GM12878 (cell line): ENCODE data around the gene VAMP3. TPM values are rescaled to one million over a fixed set of nuclear protein-coding genes. Genes with fewer than 3 reads are reported as not detected.

Source experiments
- ATAC-seq: fragments of 200-7000 bp; cut with Tn5 transposase; 3 replicates; pipeline ENCODE4 v1.9.1; 2020; ENCODE audit warnings: mild to moderate bottlenecking, moderate library complexity
- BruUV-seq: library from RNA; stranded (reverse); fragments of 400-500 nt; replicated peaks from 2 replicates; lab custom pipeline; 2021; lab: Mats Ljungman, UMichigan
- CTCF ChIA-PET: fragments of 300-600 bp; sonication (Branson Sonifier 250); formaldehyde crosslinking; extraction: SDS; loops from one replicate; lab custom pipeline; 2021; ENCODE audit warnings: inconsistent platforms; lab: Yijun Ruan, JAX
- POLR2A ChIA-PET: fragments of 350-600 bp; formaldehyde crosslinking; extraction: SDS; loops from one replicate; lab custom pipeline; 2021; ENCODE audit warnings: inconsistent platforms; lab: Charles Lee
- RAD21 ChIA-PET: fragments of 300-600 bp; sonication (Branson Sonifier 250); formaldehyde crosslinking; loops from one replicate; lab custom pipeline; 2023; ENCODE audit warnings: antibody characterized with exemption; ENCODE audit not compliant: unreplicated experiment; lab: Charles Lee
- SMC1A ChIA-PET: fragments of 300-600 bp; sonication (Branson Sonifier 250); formaldehyde crosslinking; loops from one replicate; lab custom pipeline; 2023; ENCODE audit not compliant: unreplicated experiment, uncharacterized antibody; lab: Charles Lee
- DNase-seq: peaks from one replicate; pipeline ENCODE4 v3.0.0-alpha.2; 2011; ENCODE audit warnings: low read depth, low spot score
- FAIRE-seq: peaks from 3 replicates; lab custom pipeline; 2011; peaks lifted over from hg19 to GRCh38; lab: Jason Lieb, UNC
- H2AFZ ChIP-seq: 2 replicates; pipeline ENCODE4 v1.6.0; 2011; ENCODE audit warnings: low read depth, low read length, control low read depth; ENCODE audit not compliant: control insufficient read depth
- H3K27ac ChIP-seq: 2 replicates; pipeline ENCODE4 v1.5.1; 2011; ENCODE audit warnings: control low read depth; ENCODE audit not compliant: control insufficient read depth, insufficient read depth
- H3K27me3 ChIP-seq, 2 experiments: replicated peaks in 1 of 2; 2 replicates each; pipeline versions ENCODE4 v1.6.0 to v1.6.1; 2011; ENCODE audit warnings: low read length in 1 of 2; ENCODE audit not compliant: control insufficient read depth in 2 of 2, insufficient read depth in 2 of 2
- H3K36me3 ChIP-seq, 2 experiments: 2 replicates each; pipeline ENCODE4 v1.5.1; 2011; ENCODE audit warnings: low read length in 1 of 2; ENCODE audit not compliant: control insufficient read depth in 2 of 2, insufficient read depth in 2 of 2
- H3K4me1 ChIP-seq: 2 replicates; pipeline ENCODE4 v1.6.1; 2011; ENCODE audit warnings: mild to moderate bottlenecking, low read length, moderate library complexity, mixed read lengths; ENCODE audit not compliant: control insufficient read depth, insufficient read depth
- H3K4me2 ChIP-seq: 2 replicates; pipeline ENCODE4 v1.6.0; 2011; ENCODE audit warnings: control low read depth; ENCODE audit not compliant: control insufficient read depth, insufficient read depth
- H3K4me3 ChIP-seq: fragments of 200-600 bp; sonication (generic); 2 replicates; pipeline ENCODE4 v1.5.1; 2016
- H3K79me2 ChIP-seq: 2 replicates; pipeline ENCODE4 v1.6.0; 2011; ENCODE audit warnings: low read length; ENCODE audit not compliant: control insufficient read depth, insufficient read depth
- H3K9ac ChIP-seq: 2 replicates; pipeline ENCODE4 v1.8.0; 2011; ENCODE audit warnings: low read length, control low read depth, mixed read lengths; ENCODE audit not compliant: control insufficient read depth, insufficient read depth
- H3K9me3 ChIP-seq: replicated peaks from 3 replicates; pipeline ENCODE4 v1.5.1; 2011; ENCODE audit warnings: mild to moderate bottlenecking, low read length; ENCODE audit not compliant: control insufficient read depth, insufficient read depth
- H4K20me1 ChIP-seq: 2 replicates; pipeline ENCODE4 v1.6.0; 2011; ENCODE audit not compliant: control insufficient read depth, insufficient read depth
- EED ChIP-seq: sonication (generic); IDR thresholded peaks from 2 replicates; pipeline ENCODE4 v1.6.1; 2016; ENCODE audit warnings: antibody characterized with exemption, low read depth
- ESRRA ChIP-seq: IDR thresholded peaks from 2 replicates; pipeline ENCODE4 v1.6.1; 2012; ENCODE audit warnings: mild to moderate bottlenecking, low read length, improper control_type of control experiment
- EZH2 ChIP-seq: IDR thresholded peaks from 2 replicates; pipeline ENCODE4 v1.6.1; 2012; ENCODE audit warnings: low read depth, mild to moderate bottlenecking, control low read depth, inconsistent platforms, low read length, borderline replicate concordance; ENCODE audit not compliant: control insufficient read depth
- FOXK2 ChIP-seq: fragments of 450-650 bp; IDR thresholded peaks from 2 replicates; pipeline ENCODE4 v1.6.1; 2017; ENCODE audit warnings: mild to moderate bottlenecking, moderate library complexity
- NR2C1 ChIP-seq: fragments of 450-650 bp; IDR thresholded peaks from 2 replicates; pipeline ENCODE4 v1.6.1; 2017; ENCODE audit warnings: antibody characterized with exemption, mild to moderate bottlenecking, moderate library complexity
- PAX8 ChIP-seq: fragments of 450-650 bp; IDR thresholded peaks from 2 replicates; pipeline ENCODE4 v1.6.1; 2017; ENCODE audit warnings: mild to moderate bottlenecking, moderate library complexity
- POLR2AphosphoS2 ChIP-seq: IDR thresholded peaks from 2 replicates; pipeline ENCODE4 v1.6.1; 2011; ENCODE audit warnings: low read depth, mild to moderate bottlenecking, low read length, improper control_type of control experiment, moderate library complexity
- RAD21 ChIP-seq: IDR thresholded peaks from 2 replicates; pipeline ENCODE4 v1.6.1; 2011; ENCODE audit warnings: mild to moderate bottlenecking, low read depth, low read length, moderate library complexity; ENCODE audit not compliant: insufficient read depth
- SMC3 ChIP-seq: IDR thresholded peaks from 2 replicates; pipeline ENCODE4 v1.6.1; 2011; ENCODE audit warnings: low read length, improper control_type of control experiment, borderline replicate concordance
- SRF ChIP-seq, 2 experiments: IDR thresholded peaks; 2 replicates each; pipeline ENCODE4 v1.6.1; 2011; ENCODE audit warnings: low read depth in 2 of 2, low read length in 2 of 2, mild to moderate bottlenecking in 1 of 2, moderate library complexity in 1 of 2
- STAT3 ChIP-seq: IDR thresholded peaks from 2 replicates; pipeline ENCODE4 v1.6.1; 2011; ENCODE audit warnings: low read depth, low read length, improper control_type of control experiment
- WGBS: methylation state at CpG from one replicate; pipeline ENCODE4 v1.1.6; 2016; ENCODE audit warnings: low lambda C conversion rate; ENCODE audit not compliant: insufficient replicate concordance, insufficient coverage; ENCODE audit errors: missing lambda C conversion rate; 5-methylcytosine and 5-hydroxymethylcytosine counted together
- in situ Hi-C: fragments of 300-500 bp; cut with MboI; formaldehyde crosslinking; loops from 9 replicates; pipeline ENCODE4 v1.14.3; 2018; ENCODE audit warnings: mixed read lengths
- intact Hi-C: fragments of 100-400 bp; cut with micrococcal nuclease; formaldehyde crosslinking; loops from one replicate; pipeline ENCODE4 v1.14.2; 2022; ENCODE audit not compliant: unreplicated experiment
- polyA plus RNA-seq, 11 experiments: library from polyadenylated mRNA; depleted of rRNA in 4 of 11; unstranded in 6 of 11; stranded (reverse) in 5 of 11; fragments of >200 nt; fragmentation: Nextera tagmentation in 4 of 11; fragmentation: Illumina TruSeq in 1 of 11; extraction: Ambion mirVana in 4 of 11; extraction: Trizol in 1 of 11; gene quantifications; 1 replicate in 1 of 11; 2 replicates in 10 of 11; pipeline versions ENCODE4 v1.2.1 to v1.2.3, GENCODE V29; 2011 to 2016; ENCODE audit warnings: inconsistent platforms in 2 of 11, missing spikeins in 2 of 11, low read depth in 1 of 11
- total RNA-seq, 4 experiments: library from RNA; depleted of rRNA in 3 of 4; stranded (reverse); fragments of >200 nt in 3 of 4; fragmentation: Illumina TruSeq in 1 of 4; extraction: Trizol in 1 of 4; gene quantifications; 2 replicates each; pipeline versions ENCODE4 v1.2.1 to v1.2.3, GENCODE V29; 2013 to 2021
- TF ChIP-seq, protein P1 (sequence below): IDR thresholded peaks from 2 replicates; pipeline ENCODE4 v1.6.1; 2011; ENCODE audit warnings: low read depth, mild to moderate bottlenecking, low read length, moderate library complexity, borderline replicate concordance; ENCODE audit errors: extremely low read depth
- TF ChIP-seq, protein P2 (sequence below), 3 experiments: IDR thresholded peaks in 2 of 3; conservative IDR thresholded peaks in 1 of 3; 2 replicates each; pipeline ENCODE4 v1.5.1; 2011; ENCODE audit warnings: low read depth in 3 of 3, low read length in 3 of 3, mild to moderate bottlenecking in 3 of 3, control low read depth in 2 of 3, moderate library complexity in 2 of 3, inconsistent platforms in 1 of 3, mixed read lengths in 1 of 3; ENCODE audit not compliant: control insufficient read depth in 2 of 3, insufficient read depth in 1 of 3; ENCODE audit errors: extremely low read depth in 1 of 3
- TF ChIP-seq, protein P3 (sequence below): IDR thresholded peaks from 2 replicates; pipeline ENCODE4 v1.6.1; 2011; ENCODE audit warnings: borderline replicate concordance, low read depth, mild to moderate bottlenecking, moderate library complexity, mixed read lengths, low read length; ENCODE audit not compliant: insufficient read depth; ENCODE audit errors: extremely low read length

Gene VAMP3
- total and polyA plus RNA-seq, 10 of the 15 experiments (the other 5 are each of a cell fraction or from before 2014, with no cell fraction given) = 4.8 to 24.9 (median 9.7) TPM

DNA sequence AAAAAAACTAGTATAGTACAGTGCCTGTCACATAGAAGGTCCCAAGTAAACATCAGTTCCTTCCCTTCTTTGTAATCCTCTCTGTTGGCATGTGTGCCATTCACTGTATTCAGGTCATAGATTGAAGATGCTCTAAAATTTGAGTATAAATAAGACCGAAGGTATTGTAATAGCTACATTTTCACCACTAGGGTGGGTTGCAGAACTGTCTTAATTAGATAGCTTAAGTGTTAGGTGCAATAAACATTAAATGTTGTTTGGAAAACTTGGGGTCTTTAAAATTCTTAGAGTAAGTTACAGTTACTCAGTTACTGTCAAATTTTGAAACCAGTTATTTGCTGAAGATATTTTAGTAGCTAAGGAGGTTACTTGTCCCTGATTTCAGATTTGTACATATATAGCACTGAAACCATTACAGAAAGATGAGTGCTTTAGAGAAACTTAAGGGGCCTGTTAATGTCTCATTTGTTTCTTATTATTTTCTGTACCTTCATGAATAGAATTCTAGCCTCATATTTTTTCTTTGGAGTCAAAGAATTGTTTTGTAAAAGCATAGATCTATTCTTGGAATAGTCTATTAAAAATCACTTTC is 37.3 kb downstream of the VAMP3 start:
- whole genome bisulfite sequencing = 4% methylated on average over 1 of the region's 1 CpG
- POLR2A ChIA-PET = no interaction called here

More for the DNA sequence above, 37.3 kb downstream of the VAMP3 start:
- ChIA-PET SMC1A (interaction anchor here (0.8 to 2.1 kb wide), 5 partner anchors 91 to 206 kb away, joined by 3 to 9 read pairs (median 3); no protein-coding TSS in a partner anchor), CTCF (interaction anchor here (0.6 to 1.7 kb wide), 11 partner anchors 10 to 206 kb away, joined by 3 to 24 read pairs (median 3); no protein-coding TSS in a partner anchor), RAD21 (interaction anchor here (0.9 to 1.1 kb wide), 7 partner anchors 13 to 210 kb away, joined by 3 to 10 read pairs (median 3); no protein-coding TSS in a partner anchor)
- DNase-seq (no peak), FAIRE-seq (no peak)
- in situ Hi-C loops (no loop called here), intact Hi-C loops (loop anchor here (5.0 kb wide), 1 partner anchor 94 kb away; no protein-coding TSS in a partner anchor)
- Histone ChIP-seq H3K79me2 (no peaks in the 10 kb centered on the region), H3K27ac (no peak overlapping the region), H3K9ac (no peak overlapping the region), H3K36me3 (no peaks in the 10 kb centered on the region), H3K4me3 (no peak overlapping the region)
- TF ChIP-seq STAT3 = no peak
- peak; percentile 55 for TF ChIP-seq RAD21
- no peak for TF ChIP-seq EZH2
- no peak for TF ChIP-seq NR2C1
- TF ChIP-seq, protein P1, sequence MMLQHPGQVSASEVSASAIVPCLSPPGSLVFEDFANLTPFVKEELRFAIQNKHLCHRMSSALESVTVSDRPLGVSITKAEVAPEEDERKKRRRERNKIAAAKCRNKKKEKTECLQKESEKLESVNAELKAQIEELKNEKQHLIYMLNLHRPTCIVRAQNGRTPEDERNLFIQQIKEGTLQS = no peak
- TF ChIP-seq SMC3 = peak; percentile 49; the same call in 1 of the 2 replicates
- no peak for TF ChIP-seq PAX8
- TF ChIP-seq, protein P2, sequence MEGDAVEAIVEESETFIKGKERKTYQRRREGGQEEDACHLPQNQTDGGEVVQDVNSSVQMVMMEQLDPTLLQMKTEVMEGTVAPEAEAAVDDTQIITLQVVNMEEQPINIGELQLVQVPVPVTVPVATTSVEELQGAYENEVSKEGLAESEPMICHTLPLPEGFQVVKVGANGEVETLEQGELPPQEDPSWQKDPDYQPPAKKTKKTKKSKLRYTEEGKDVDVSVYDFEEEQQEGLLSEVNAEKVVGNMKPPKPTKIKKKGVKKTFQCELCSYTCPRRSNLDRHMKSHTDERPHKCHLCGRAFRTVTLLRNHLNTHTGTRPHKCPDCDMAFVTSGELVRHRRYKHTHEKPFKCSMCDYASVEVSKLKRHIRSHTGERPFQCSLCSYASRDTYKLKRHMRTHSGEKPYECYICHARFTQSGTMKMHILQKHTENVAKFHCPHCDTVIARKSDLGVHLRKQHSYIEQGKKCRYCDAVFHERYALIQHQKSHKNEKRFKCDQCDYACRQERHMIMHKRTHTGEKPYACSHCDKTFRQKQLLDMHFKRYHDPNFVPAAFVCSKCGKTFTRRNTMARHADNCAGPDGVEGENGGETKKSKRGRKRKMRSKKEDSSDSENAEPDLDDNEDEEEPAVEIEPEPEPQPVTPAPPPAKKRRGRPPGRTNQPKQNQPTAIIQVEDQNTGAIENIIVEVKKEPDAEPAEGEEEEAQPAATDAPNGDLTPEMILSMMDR (IDR thresholded peaks at IDR 0.05 in 2 of 3, conservative IDR thresholded peaks at IDR 0.05 in 1 of 3; ENCODE audit: control insufficient read depth in 2 of 3, extremely low read depth in 1 of 3, insufficient read depth in 1 of 3, low read depth in 3 of 3, low read length in 3 of 3) = peak; percentile 42 to 57 (median 48); a peak in 5 of 6 replicates
- no peak for TF ChIP-seq FOXK2
- TF ChIP-seq EED = no peak
- TF ChIP-seq, protein P3, sequence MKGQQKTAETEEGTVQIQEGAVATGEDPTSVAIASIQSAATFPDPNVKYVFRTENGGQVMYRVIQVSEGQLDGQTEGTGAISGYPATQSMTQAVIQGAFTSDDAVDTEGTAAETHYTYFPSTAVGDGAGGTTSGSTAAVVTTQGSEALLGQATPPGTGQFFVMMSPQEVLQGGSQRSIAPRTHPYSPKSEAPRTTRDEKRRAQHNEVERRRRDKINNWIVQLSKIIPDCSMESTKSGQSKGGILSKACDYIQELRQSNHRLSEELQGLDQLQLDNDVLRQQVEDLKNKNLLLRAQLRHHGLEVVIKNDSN = no peak
- no peak for TF ChIP-seq POLR2AphosphoS2
- no peak for TF ChIP-seq ESRRA
- no peak for TF ChIP-seq SRF (IDR thresholded peaks at IDR 0.05; ENCODE audit: low read depth in 2 of 2, low read length in 2 of 2)
- TF ChIP-seq, all 136 proteins: peak for 3
- Histone ChIP-seq H3K4me2 (no peak overlapping the region), H3K9me3 (peaks cover 2% of the 10 kb centered on the region; the same call in 2 of the 3 replicates), H3K27me3 (no peaks in the 10 kb centered on the region), H4K20me1 (no peaks in the 10 kb centered on the region), H3K4me1 (no peaks in the 10 kb centered on the region), H2AFZ (no peak overlapping the region)
- BruUV-seq = no TSS peak
- peak; percentile 73 for ATAC-seq
